ENCODE measurements around the gene CYP2U1. TPM values are rescaled to one million over a fixed set of nuclear protein-coding genes. Genes with fewer than 3 reads are reported as not detected.
A peak's percentile ranks its signal among the peaks of the same experiment; 100 is the strongest.

CYP2U1 gene
- total and polyA plus RNA-seq, 9 of the 15 experiments (the other 6 are each of a cell fraction or from before 2014, with no cell fraction given), result 0.03 to 0.15 (median 0.07) TPM

DNA sequence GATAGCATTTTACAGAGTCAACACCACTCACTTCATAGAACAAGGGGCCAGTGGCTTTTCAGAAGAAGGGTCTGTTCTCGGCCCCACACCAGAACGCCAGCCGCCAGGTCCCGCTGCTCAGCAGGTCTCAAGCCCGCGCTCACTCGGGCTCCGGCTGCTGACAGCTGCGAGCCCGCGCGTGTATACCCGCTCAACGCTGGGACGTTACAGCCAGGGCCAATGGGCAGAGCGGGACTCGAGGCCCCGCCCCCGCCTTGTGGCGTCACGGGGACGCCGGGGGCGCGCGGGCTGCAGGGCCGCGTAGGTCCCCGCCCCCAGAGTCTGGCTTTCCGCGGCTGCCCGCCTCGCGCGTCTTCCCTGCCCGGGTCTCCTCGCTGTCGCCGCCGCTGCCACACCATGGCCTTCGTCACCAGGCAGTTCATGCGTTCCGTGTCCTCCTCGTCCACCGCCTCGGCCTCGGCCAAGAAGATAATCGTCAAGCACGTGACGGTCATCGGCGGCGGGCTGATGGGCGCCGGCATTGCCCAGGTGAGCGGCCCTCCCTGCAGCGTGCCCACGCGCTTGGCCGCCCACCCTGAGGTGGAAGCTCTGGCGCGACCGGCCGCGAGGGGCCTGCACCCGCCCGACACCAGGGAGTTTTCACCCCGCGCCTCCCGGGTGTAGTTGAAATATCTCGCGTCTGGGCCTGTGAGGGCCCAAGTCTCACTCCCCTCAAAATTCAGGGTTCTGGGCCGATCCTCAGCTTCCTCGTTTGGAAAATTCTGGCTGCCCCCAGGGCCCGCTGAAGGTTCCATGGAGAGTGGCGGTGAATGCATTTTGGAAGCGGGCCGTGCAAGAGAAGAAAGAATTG lies 58.4 kb downstream of the CYP2U1 start, which contains the start of gene HADH (continued):
- TF ChIP-seq, protein P1, sequence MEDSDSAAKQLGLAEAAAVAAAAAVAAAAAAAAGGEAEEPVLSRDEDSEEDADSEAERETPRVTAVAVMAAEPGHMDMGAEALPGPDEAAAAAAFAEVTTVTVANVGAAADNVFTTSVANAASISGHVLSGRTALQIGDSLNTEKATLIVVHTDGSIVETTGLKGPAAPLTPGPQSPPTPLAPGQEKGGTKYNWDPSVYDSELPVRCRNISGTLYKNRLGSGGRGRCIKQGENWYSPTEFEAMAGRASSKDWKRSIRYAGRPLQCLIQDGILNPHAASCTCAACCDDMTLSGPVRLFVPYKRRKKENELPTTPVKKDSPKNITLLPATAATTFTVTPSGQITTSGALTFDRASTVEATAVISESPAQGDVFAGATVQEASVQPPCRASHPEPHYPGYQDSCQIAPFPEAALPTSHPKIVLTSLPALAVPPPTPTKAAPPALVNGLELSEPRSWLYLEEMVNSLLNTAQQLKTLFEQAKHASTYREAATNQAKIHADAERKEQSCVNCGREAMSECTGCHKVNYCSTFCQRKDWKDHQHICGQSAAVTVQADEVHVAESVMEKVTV (CRISPR knock-in tag; IDR thresholded peaks at IDR 0.05), result no peak
- TF ChIP-seq TAF1 (IDR thresholded peaks at IDR 0.05; ENCODE audit: control insufficient read depth, extremely low read depth, insufficient read depth, low read length, severe bottlenecking) (peak; percentile 84), SLC30A9 (CRISPR knock-in tag; IDR thresholded peaks at IDR 0.05) (no peak), HMGN3 (IDR thresholded peaks at IDR 0.05; ENCODE audit: borderline replicate concordance, extremely low read depth, insufficient read length, low read depth, low read length) (peak; percentile 79), TEAD1 (CRISPR knock-in tag; IDR thresholded peaks at IDR 0.05) (peak in 1 of 2 experiments; percentile 20; a peak in 1 of 4 replicates), BMI1 (IDR thresholded peaks at IDR 0.05; ENCODE audit: low read length) (no peak), MYBL2 (IDR thresholded peaks at IDR 0.05; ENCODE audit: low read depth) (peak; percentile 73), MYBL2 (CRISPR knock-in tag; IDR thresholded peaks at IDR 0.05; ENCODE audit: borderline replicate concordance) (no peak), EGR1 (conservative IDR thresholded peaks at IDR 0.05) (peak; percentile 85), RBM17 (IDR thresholded peaks at IDR 0.05; ENCODE audit: borderline replicate concordance, low read depth, low read length) (no peak)
- TF ChIP-seq, protein P2, sequence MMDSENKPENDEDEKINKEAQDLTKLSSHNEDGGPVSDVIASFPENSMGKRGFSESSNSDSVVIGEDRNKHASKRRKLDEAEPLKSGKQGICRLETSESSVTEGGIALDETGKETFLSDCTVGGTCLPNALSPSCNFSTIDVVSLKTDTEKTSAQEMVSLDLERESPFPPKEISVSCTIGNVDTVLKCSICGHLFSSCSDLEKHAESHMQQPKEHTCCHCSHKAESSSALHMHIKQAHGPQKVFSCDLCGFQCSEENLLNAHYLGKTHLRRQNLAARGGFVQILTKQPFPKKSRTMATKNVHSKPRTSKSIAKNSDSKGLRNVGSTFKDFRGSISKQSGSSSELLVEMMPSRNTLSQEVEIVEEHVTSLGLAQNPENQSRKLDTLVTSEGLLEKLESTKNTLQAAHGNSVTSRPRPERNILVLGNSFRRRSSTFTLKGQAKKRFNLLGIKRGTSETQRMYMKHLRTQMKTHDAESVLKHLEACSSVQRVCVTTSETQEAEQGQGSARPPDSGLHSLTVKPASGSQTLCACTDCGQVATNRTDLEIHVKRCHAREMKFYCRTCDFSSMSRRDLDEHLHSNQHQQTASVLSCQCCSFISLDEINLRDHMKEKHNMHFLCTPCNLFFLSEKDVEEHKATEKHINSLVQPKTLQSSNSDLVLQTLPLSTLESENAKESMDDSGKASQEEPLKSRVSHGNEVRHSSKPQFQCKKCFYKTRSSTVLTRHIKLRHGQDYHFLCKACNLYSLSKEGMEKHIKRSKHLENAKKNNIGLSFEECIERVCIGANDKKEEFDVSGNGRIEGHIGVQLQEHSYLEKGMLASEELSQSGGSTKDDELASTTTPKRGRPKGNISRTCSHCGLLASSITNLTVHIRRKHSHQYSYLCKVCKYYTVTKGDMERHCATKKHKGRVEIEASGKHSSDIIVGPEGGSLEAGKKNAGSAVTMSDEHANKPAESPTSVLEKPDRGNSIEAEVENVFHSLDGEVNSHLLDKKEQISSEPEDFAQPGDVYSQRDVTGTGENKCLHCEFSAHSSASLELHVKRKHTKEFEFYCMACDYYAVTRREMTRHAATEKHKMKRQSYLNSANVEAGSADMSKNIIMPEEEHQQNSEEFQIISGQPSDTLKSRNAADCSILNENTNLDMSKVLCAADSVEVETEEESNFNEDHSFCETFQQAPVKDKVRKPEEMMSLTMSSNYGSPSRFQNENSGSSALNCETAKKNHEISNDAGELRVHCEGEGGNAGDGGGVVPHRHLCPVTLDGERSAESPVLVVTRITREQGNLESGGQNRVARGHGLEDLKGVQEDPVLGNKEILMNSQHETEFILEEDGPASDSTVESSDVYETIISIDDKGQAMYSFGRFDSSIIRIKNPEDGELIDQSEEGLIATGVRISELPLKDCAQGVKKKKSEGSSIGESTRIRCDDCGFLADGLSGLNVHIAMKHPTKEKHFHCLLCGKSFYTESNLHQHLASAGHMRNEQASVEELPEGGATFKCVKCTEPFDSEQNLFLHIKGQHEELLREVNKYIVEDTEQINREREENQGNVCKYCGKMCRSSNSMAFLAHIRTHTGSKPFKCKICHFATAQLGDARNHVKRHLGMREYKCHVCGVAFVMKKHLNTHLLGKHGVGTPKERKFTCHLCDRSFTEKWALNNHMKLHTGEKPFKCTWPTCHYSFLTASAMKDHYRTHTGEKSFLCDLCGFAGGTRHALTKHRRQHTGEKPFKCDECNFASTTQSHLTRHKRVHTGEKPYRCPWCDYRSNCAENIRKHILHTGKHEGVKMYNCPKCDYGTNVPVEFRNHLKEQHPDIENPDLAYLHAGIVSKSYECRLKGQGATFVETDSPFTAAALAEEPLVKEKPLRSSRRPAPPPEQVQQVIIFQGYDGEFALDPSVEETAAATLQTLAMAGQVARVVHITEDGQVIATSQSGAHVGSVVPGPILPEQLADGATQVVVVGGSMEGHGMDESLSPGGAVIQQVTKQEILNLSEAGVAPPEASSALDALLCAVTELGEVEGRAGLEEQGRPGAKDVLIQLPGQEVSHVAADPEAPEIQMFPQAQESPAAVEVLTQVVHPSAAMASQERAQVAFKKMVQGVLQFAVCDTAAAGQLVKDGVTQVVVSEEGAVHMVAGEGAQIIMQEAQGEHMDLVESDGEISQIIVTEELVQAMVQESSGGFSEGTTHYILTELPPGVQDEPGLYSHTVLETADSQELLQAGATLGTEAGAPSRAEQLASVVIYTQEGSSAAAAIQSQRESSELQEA (IDR thresholded peaks at IDR 0.05; ENCODE audit: low read depth), result no peak
- TF ChIP-seq, protein P3, sequence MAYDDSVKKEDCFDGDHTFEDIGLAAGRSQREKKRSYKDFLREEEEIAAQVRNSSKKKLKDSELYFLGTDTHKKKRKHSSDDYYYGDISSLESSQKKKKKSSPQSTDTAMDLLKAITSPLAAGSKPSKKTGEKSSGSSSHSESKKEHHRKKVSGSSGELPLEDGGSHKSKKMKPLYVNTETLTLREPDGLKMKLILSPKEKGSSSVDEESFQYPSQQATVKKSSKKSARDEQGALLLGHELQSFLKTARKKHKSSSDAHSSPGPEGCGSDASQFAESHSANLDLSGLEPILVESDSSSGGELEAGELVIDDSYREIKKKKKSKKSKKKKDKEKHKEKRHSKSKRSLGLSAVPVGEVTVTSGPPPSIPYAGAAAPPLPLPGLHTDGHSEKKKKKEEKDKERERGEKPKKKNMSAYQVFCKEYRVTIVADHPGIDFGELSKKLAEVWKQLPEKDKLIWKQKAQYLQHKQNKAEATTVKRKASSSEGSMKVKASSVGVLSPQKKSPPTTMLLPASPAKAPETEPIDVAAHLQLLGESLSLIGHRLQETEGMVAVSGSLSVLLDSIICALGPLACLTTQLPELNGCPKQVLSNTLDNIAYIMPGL (CRISPR knock-in tag; IDR thresholded peaks at IDR 0.05), result no peak
